Stimulated activated CD8-positive, alpha-beta memory T cell treated with anti-CD3 and anti-CD28 coated beads, Interleukin-12 subunit alpha, Interleukin-12 subunit beta, amount 100 ng/mL, for 4 hours (primary cell): ENCODE results near the gene TSEN54.
A peak's percentile ranks its signal among the peaks of the same experiment; 100 is the strongest.

Experiments used
- DNase-seq: peaks from one replicate; pipeline ENCODE4 v3.0.0-alpha.2; 2020; ENCODE audit warnings: low read depth

The TSEN54 gene

GRCh38 chr17:75504347-75505151, 11.8 kb upstream of the TSEN54 start:
- DNase-seq, result no peak

- no peak for DNase-seq
Observed at GRCh38 chr17:75505152-75505409, 11.2 kb upstream of the TSEN54 start.

- DNase-seq, result no peak
Observed at GRCh38 chr17:75505640-75506039, 10.7 kb upstream of the TSEN54 start.

GRCh38 chr17:75506134-75506533, 10.2 kb upstream of the TSEN54 start:
- DNase-seq, result no peak

- no peak for DNase-seq
Observed at GRCh38 chr17:75506888-75507287, 9.4 kb upstream of the TSEN54 start.

- no peak for DNase-seq
Observed at GRCh38 chr17:75507733-75508719, 8.3 kb upstream of the TSEN54 start.

- no peak for DNase-seq
Observed at GRCh38 chr17:75508931-75509361, 7.4 kb upstream of the TSEN54 start.

GRCh38 chr17:75509528-75510258, 6.6 kb upstream of the TSEN54 start:
- no peak for DNase-seq

- DNase-seq, result no peak
Observed at GRCh38 chr17:75511270-75511609, 5.1 kb upstream of the TSEN54 start.

- DNase-seq, result no peak
Observed at GRCh38 chr17:75511610-75512575, 4.4 kb upstream of the TSEN54 start.

GRCh38 chr17:75512926-75513640, 3.2 kb upstream of the TSEN54 start:
- no peak for DNase-seq

- no peak for DNase-seq
Observed at GRCh38 chr17:75513641-75514000, 2.7 kb upstream of the TSEN54 start.

GRCh38 chr17:75514299-75514918, 1.9 kb upstream of the TSEN54 start:
- no peak for DNase-seq

- no peak for DNase-seq
Observed at GRCh38 chr17:75514919-75515495, 1.3 kb upstream of the TSEN54 start.

- peak; percentile 70 for DNase-seq
Observed at GRCh38 chr17:75515496-75516254, 653 bp upstream of the TSEN54 start, which contains the start of gene CASKIN2. Gene CASKIN2, minus strand, starts transcription at chr17:75515537. Its CDS starts 1,733 bp downstream, at chr17:75513804.

GRCh38 chr17:75516619-75517296, 430 bp downstream of the TSEN54 start:
- DNase-seq, result no peak

- DNase-seq, result no peak
Observed at GRCh38 chr17:75517297-75517865, 1.1 kb downstream of the TSEN54 start.

- DNase-seq, result no peak
Observed at GRCh38 chr17:75518201-75518600, 1.9 kb downstream of the TSEN54 start.
